K562 treated with DMSO at 1 percent for 12 hours (cell line): ENCODE data around the gene CNOT6. TPM values are rescaled to one million over a fixed set of nuclear protein-coding genes. Genes with fewer than 3 reads are reported as not detected.

Experiments
- total RNA-seq: library from RNA; unstranded; fragments of 300-600 nt; gene quantifications from 2 replicates; pipeline ENCODE4 v1.2.3, GENCODE V29; 2022; ENCODE audit not compliant: insufficient read depth

CNOT6 gene
- 3.8 and 15.4 TPM in 2 replicates for total RNA-seq

DNA sequence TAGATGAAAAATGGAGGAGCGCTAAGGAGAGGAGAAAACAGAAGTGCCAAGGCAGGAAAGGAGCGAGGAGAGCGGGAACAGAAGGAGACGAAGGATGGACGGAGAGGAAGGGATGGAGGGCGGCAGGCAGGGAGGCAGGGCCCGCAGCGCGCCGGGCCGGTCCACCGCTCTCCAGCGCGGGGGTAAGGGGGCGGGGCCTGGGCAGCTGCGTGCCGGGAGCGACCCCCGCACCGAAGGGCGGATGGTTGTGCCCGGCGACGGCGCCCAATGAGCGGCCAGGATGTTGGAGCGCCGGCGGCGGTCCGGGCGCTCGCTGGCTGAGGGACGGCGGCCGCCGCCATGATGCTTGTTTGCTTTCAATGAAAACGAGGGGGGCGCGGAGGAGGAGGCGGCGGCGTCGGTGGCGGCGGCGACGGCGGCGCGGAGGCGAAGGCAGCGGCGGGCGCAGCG lies at the start of gene CNOT6:
CNOT6 (plus strand) TSS at position 320 of the 450 bp plus-strand sequence. CDS start 34,898 bp downstream, outside the sequence.

DNA sequence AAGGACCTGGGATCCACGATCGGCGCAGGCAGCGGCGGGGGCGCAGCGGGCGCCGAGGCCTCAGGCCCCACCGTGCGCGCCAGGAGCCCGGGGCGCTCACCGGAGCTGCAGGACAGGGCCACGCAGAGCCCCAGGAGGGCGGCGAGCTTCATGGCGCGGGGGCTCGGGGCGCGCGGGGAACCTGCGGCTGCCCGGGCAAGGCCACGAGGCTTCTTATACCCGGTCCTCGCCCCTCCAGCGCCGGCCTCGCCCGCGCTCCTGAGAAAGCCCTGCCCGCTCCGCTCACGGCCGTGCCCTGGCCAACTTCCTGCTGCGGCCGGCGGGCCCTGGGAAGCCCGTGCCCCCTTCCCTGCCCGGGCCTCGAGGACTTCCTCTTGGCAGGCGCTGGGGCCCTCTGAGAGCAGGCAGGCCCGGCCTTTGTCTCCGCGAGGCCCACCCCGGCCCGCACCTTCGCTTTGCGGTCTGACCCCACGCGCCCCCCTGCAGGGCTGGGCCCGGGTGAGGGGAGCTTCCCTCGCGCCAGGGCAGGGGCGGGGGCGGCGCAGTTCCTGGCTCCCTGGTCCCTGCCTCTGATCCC lies 97.2 kb downstream of the CNOT6 start, which contains the start of gene SCGB3A1:
SCGB3A1 (minus strand) TSS at position 189 of the 577 bp plus-strand sequence; CDS start at position 152, 37 bp downstream.

Other genes starting within 250 kb of the CNOT6 start
- 18.7 and 41.9 TPM in 2 replicates for gene MAPK9, start 202.3 kb upstream of the CNOT6 start, total RNA-seq
- gene GFPT2, start 141.0 kb upstream of the CNOT6 start, total RNA-seq: 0.26 TPM in 1 of 2 replicates, not detected in the other
- gene SCGB3A1, start 97.1 kb downstream of the CNOT6 start, total RNA-seq: not detected in 2 replicates
- gene FLT4, start 155.2 kb downstream of the CNOT6 start, total RNA-seq: 0.33 and 0.93 TPM in 2 replicates
- not detected in 2 replicates for gene OR2Y1, start 245.7 kb downstream of the CNOT6 start, total RNA-seq